OCI-LY3 (cell line): ENCODE measurements around the gene CLDN12.

Experiments used
- EZH2phosphoT487 ChIP-seq: fragments of 200-600 bp; shearing (Covaris generic); IDR thresholded peaks from 2 replicates; pipeline ENCODE4 v1.6.1; 2018; ENCODE audit warnings: antibody characterized with exemption, mixed run types, low read depth
- TF ChIP-seq, protein P1 (sequence below): fragments of 200-600, 300-600 bp; sonication (generic); IDR thresholded peaks from 2 replicates; pipeline ENCODE4 v1.5.1; 2014; ENCODE audit warnings: antibody characterized with exemption, low read length, low read depth

DNA sequence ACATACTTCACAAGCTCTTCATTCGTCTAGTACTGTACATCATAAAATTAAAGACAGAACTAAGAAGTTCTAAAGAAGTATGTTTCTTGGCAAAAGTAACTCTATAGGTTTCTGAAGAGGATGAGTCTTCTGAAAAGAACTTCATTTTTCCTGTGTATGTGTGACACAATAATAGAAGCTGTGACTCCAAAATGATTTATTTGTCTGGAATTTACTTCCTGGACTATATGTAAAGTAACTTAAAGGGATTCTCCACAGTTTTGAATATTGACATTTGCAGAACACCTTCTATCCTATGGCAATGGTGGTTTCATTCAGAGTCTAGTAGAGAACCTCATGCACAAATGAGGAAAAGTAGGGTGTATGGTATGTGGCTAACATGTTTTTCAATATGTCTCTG lies 19.8 kb upstream of the CLDN12 start:
- TF ChIP-seq, protein P1, sequence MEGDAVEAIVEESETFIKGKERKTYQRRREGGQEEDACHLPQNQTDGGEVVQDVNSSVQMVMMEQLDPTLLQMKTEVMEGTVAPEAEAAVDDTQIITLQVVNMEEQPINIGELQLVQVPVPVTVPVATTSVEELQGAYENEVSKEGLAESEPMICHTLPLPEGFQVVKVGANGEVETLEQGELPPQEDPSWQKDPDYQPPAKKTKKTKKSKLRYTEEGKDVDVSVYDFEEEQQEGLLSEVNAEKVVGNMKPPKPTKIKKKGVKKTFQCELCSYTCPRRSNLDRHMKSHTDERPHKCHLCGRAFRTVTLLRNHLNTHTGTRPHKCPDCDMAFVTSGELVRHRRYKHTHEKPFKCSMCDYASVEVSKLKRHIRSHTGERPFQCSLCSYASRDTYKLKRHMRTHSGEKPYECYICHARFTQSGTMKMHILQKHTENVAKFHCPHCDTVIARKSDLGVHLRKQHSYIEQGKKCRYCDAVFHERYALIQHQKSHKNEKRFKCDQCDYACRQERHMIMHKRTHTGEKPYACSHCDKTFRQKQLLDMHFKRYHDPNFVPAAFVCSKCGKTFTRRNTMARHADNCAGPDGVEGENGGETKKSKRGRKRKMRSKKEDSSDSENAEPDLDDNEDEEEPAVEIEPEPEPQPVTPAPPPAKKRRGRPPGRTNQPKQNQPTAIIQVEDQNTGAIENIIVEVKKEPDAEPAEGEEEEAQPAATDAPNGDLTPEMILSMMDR, result no peak
- TF ChIP-seq EZH2phosphoT487, result no peak
